GM18870 (cell line): ENCODE results near the gene KLHL7.
"Not testable (repeated sequence)": the region's sequence is repeated elsewhere in the genome, so short reads cannot be mapped to it uniquely, and the experiment has no call there.

Source experiments
- ATAC-seq: cut with Tn5 transposase; IDR thresholded peaks from one replicate; pipeline ENCODE4 v1.9.1; 2021; ENCODE audit warnings: moderate library complexity; ENCODE audit not compliant: unreplicated experiment

KLHL7 gene

GRCh38 chr7:23213755-23214154 is 108.2 kb downstream of the KLHL7 start:
- no peak for ATAC-seq

DNA sequence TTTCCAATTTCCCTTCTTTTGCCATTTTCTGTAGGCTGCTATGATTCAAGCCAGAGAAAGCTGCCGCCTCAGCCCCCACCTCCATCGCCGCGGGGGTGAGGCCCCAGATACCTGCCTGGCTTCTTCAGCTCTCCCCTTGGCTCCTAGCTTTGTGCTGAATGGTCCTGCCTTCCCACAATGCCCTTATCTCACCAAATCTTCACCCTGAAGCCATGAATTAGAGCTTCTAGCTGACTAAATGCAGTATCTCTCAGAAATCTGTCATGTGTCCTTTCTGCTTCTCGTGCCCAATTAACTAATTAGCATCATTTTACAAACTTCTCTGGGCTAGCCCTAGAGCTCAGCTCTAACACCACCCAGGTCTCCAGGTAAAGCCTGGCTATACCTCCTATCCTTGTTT is 108.8 kb downstream of the KLHL7 start:
- ATAC-seq, result no peak

DNA sequence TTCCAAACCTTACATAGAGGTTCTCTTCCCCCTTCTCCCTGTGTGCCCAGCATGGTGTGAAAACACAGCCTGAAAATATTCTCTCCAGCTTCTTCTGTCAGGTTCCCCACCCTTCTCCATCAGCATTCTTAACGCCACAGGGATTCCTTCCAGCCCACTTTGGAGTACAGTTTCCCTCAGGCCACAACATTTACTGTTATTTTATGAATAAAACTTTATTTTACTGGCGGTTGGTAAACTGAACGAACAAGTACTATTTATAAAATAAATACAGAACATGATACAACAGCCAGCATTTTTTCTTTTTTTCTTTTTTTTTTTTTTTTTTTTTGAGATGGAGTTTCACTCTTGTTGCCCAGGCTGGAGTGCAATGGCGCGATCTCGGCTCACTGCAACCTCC is 109.4 kb downstream of the KLHL7 start:
- ATAC-seq, result no peak

GRCh38 chr7:23216021-23216420 is 110.4 kb downstream of the KLHL7 start:
- no peak for ATAC-seq

- no peak for ATAC-seq
Observed at GRCh38 chr7:23218196-23218595, 112.6 kb downstream of the KLHL7 start.

DNA sequence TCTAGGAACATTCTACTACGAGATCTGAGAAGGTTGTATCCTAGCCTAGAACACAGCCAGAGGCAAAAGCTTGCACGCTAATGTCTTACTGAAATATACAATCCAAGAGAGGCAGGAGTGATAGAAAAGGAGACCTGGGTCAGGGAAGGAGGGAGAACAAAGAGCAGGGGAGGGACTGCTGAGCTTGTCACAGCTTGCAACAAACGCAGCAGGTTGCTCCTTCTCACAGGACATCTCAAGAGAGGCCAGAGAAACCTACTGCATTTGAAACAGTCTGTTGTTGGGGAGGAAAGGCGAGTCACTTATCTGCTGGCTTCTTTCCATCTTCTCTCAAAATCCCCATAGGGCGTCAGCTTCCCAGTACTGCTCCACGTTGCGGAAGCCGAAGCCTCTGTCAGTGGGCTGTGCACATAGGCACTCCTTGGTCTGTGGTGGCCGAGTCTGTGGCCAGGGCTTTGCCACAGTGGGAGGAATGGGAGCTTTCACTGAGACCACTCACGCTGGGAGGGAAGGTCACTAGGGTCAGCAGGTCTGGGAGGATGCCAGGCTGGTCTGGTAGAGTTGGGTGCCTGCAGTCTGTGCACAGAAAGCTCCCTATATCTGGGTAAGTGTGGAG is 115.2 kb downstream of the KLHL7 start:
- no peak for ATAC-seq

- ATAC-seq, result no peak
Observed at GRCh38 chr7:23222439-23223030, 117.0 kb downstream of the KLHL7 start.

DNA sequence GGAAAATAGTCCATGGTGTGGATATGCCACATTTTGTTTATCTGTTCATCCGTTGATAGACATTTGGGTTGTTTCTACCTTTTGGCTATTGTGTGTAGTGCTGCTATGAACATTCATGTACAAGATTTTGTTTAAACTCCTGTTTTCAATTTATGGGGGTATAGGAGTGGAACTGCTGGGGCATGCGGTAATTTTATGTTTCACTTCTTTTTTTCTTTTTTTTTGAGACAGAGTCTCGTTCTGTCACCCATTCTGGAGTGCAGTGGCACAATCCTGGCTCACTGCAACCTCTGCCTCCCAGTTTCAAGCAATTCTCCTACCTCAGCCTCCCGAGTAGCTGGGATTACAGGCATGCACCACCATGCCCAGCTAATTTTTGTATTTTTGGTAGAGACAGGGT is 118.8 kb downstream of the KLHL7 start:
- ATAC-seq, result not testable (repeated sequence)

- no peak for ATAC-seq
Observed at GRCh38 chr7:23226844-23227450, 121.4 kb downstream of the KLHL7 start.
